ENCODE measurements around the gene INHBA. TPM values are rescaled to one million over a fixed set of nuclear protein-coding genes. Genes with fewer than 3 reads are reported as not detected.

INHBA gene
- 10 to 100 TPM in 2 of 4 donors, 1 to 10 TPM in 2; 5.4 to 19.7 (median 10.6) TPM for total RNA-seq

GRCh38 chr7:41702635-41703371, at the start of gene INHBA:
INHBA (minus strand) TSS chr7:41703090; CDS start chr7:41700374, 2,716 bp downstream.
- 79 to 80% methylated on average over 3 of the region's 3 CpGs for WGBS, 2 donors
- TF ChIP-seq CTCF (IDR thresholded peaks at IDR 0.05) (no peak), POLR2A (IDR thresholded peaks at IDR 0.05) (no peak), EP300 (IDR thresholded peaks at IDR 0.05) (no peak)

GRCh38 chr7:41752615-41753014, 49.7 kb upstream of the INHBA start:
- Histone ChIP-seq H3K9me3 (peaks cover 0 to 15% (median 2%) of the 10 kb centered on the region in 4 donors), H3K4me3 (no peak overlapping the region), H3K27ac (no peak overlapping the region), H3K27me3 (no peaks in the 10 kb centered on the region), H3K36me3 (no peaks in the 10 kb centered on the region), H3K4me1 (no peaks in the 10 kb centered on the region)
- no peak for DNase-seq (ENCODE audit: low spot score in 2 of 2)
- no peak for TF ChIP-seq CTCF (IDR thresholded peaks at IDR 0.05)
- TF ChIP-seq POLR2A (IDR thresholded peaks at IDR 0.05): no peak
- no peak for TF ChIP-seq EP300 (IDR thresholded peaks at IDR 0.05)
- 92 to 93% methylated on average over 2 of the region's 2 CpGs for WGBS, 2 donors

More at GRCh38 chr7:41702635-41703371, at the start of gene INHBA:
- H3K27me3 ChIP-seq: peaks cover 0 to 26% of the 10 kb centered on the region in 2 donors
- H3K36me3 ChIP-seq: no peaks in the 10 kb centered on the region
- H3K27ac ChIP-seq: peak within 1 kb of the TSS in 1 of 4 donors; percentile 11
- no peak for DNase-seq (ENCODE audit: low spot score in 2 of 2)
- H3K4me1 ChIP-seq: peaks cover 0 to 43% (median 10%) of the 10 kb centered on the region in 4 donors
- no peak within 1 kb of the TSS for H3K4me3 ChIP-seq
- no peaks in the 10 kb centered on the region for H3K9me3 ChIP-seq

GRCh38 chr7:41750661-41751540, 48.0 kb upstream of the INHBA start:
- no peak for DNase-seq (ENCODE audit: low spot score in 2 of 2)
- WGBS, 2 donors: 22 to 32% methylated on average over 1 of the region's 1 CpG
- no peaks in the 10 kb centered on the region for H3K4me1 ChIP-seq

DNA sequence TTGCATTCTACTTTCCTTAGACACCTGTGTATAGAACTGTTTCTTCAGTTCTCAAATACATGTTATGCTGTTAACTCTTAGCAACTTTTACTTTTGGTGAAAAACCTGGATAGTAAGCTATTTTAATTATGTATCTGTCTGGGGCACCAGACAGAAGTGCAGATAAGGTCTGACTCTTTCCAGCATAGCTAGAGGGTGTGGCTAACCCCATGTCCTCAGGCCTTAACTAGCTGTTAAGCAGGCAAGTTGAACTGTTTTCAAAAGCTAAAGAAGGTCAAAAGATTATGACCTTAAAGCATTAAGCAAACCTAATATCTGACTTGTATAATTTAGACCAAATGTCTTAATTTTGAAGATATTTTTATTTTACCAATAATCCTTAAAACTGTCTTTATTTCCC, 45.1 kb upstream of the INHBA start:
- Histone ChIP-seq H3K4me3 (no peak overlapping the region), H3K36me3 (no peaks in the 10 kb centered on the region), H3K27ac (no peak overlapping the region), H3K9me3 (no peaks in the 10 kb centered on the region), H3K27me3 (no peaks in the 10 kb centered on the region), H3K4me1 (no peaks in the 10 kb centered on the region)
- DNase-seq (ENCODE audit: low spot score in 2 of 2): no peak
- TF ChIP-seq POLR2A (IDR thresholded peaks at IDR 0.05) (no peak), CTCF (IDR thresholded peaks at IDR 0.05) (no peak), EP300 (IDR thresholded peaks at IDR 0.05) (no peak)

More at GRCh38 chr7:41750661-41751540, 48.0 kb upstream of the INHBA start:
- Histone ChIP-seq H3K9me3 (peaks cover 0 to 12% (median 2%) of the 10 kb centered on the region in 4 donors), H3K36me3 (no peaks in the 10 kb centered on the region), H3K27me3 (no peaks in the 10 kb centered on the region), H3K4me3 (no peak overlapping the region), H3K27ac (no peak overlapping the region)
- no peak for TF ChIP-seq POLR2A (IDR thresholded peaks at IDR 0.05)
- TF ChIP-seq CTCF (IDR thresholded peaks at IDR 0.05): no peak
- no peak for TF ChIP-seq EP300 (IDR thresholded peaks at IDR 0.05)

DNA sequence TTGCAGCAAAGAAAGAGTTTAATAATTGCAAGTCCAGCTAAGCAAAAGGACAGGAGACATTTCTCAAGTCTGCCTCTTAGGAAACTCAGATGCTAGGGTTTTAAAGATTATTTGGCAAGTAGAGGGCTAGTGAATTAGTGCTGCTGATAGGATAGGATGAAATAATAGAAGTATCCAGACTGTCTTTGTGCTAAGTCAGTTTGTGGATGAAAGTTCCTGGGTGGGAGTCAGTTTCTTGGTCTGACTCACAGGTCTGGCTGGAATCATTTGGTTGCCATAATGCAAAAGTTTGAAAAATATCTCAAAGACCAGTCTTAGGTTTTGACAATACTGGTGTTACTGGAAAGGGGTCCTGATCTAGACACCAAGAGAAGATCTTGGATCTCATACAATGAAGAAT, 42.6 kb upstream of the INHBA start:
- Histone ChIP-seq H3K4me3 (no peak overlapping the region), H3K9me3 (peaks cover 0 to 16% (median 0%) of the 10 kb centered on the region in 4 donors), H3K36me3 (no peaks in the 10 kb centered on the region), H3K27ac (no peak overlapping the region), H3K4me1 (no peaks in the 10 kb centered on the region), H3K27me3 (no peaks in the 10 kb centered on the region)
- DNase-seq (ENCODE audit: low spot score in 2 of 2): no peak
- no peak for TF ChIP-seq EP300 (IDR thresholded peaks at IDR 0.05)

All from tibial nerve (tissue), 4 donors.